HepG2 (cell line): ENCODE results near the gene IP6K3. TPM values are rescaled to one million over a fixed set of nuclear protein-coding genes. Genes with fewer than 3 reads are reported as not detected.

Experiments
- GATAD1 ChIP-seq: IDR thresholded peaks from 2 replicates; pipeline ENCODE4 v1.6.1; 2016; ENCODE audit warnings: missing genetic modification reagents, missing compliant biosample characterization
- HNF4A ChIP-seq: sonication (generic); formaldehyde crosslinking; IDR thresholded peaks from 2 replicates; pipeline ENCODE4 v1.4.0; 2020; ENCODE audit warnings: missing genetic modification reagents
- HNF4G ChIP-seq, 2 experiments: sonication (generic) in 1 of 2; formaldehyde crosslinking in 1 of 2; IDR thresholded peaks; 2 replicates each; pipeline versions ENCODE4 v1.4.0 to v1.6.1; 2011 to 2020; ENCODE audit warnings: borderline replicate concordance in 2 of 2, low read depth in 2 of 2, mild to moderate bottlenecking in 2 of 2, low read length in 1 of 2, missing genetic modification reagents in 1 of 2, moderate library complexity in 1 of 2
- KLF15 ChIP-seq: sonication (generic); formaldehyde crosslinking; IDR thresholded peaks from 2 replicates; pipeline ENCODE4 v1.8.1; 2023; ENCODE audit warnings: borderline replicate concordance, mild to moderate bottlenecking, inconsistent platforms, missing genetic modification reagents, mixed read lengths
- MIXL1 ChIP-seq: IDR thresholded peaks from 2 replicates; pipeline ENCODE4 v1.6.1; 2016
- MZF1 ChIP-seq: sonication (generic); formaldehyde crosslinking; IDR thresholded peaks from 2 replicates; pipeline ENCODE4 v1.8.1; 2023; ENCODE audit warnings: mild to moderate bottlenecking, missing genetic modification reagents, borderline replicate concordance
- NAIF1 ChIP-seq: sonication (generic); formaldehyde crosslinking; IDR thresholded peaks from 2 replicates; pipeline ENCODE4 v1.5.0; 2020; ENCODE audit warnings: mild to moderate bottlenecking, missing genetic modification reagents, borderline replicate concordance
- NR2C2 ChIP-seq: sonication (generic); formaldehyde crosslinking; IDR thresholded peaks from 2 replicates; pipeline ENCODE4 v1.4.0; 2020; ENCODE audit warnings: missing genetic modification reagents, mild to moderate bottlenecking, moderate library complexity, borderline replicate concordance
- PAXIP1 ChIP-seq: sonication (generic); formaldehyde crosslinking; conservative IDR thresholded peaks from 2 replicates; pipeline ENCODE4 v1.4.0; 2020; ENCODE audit warnings: mild to moderate bottlenecking, missing genetic modification reagents, moderate library complexity
- PITX1 ChIP-seq: sonication (generic); formaldehyde crosslinking; IDR thresholded peaks from 2 replicates; pipeline ENCODE4 v1.5.1; 2020; ENCODE audit warnings: mild to moderate bottlenecking, missing genetic modification reagents
- SALL1 ChIP-seq: sonication (generic); formaldehyde crosslinking; IDR thresholded peaks from 2 replicates; pipeline ENCODE4 v1.8.0; 2022; ENCODE audit warnings: mild to moderate bottlenecking, missing genetic modification reagents
- ZFP37 ChIP-seq: sonication (generic); formaldehyde crosslinking; IDR thresholded peaks from 2 replicates; pipeline ENCODE4 v1.4.0; 2020; ENCODE audit warnings: missing genetic modification reagents, borderline replicate concordance
- ZNF235 ChIP-seq: sonication (generic); formaldehyde crosslinking; IDR thresholded peaks from 2 replicates; pipeline ENCODE4 v1.8.1; 2023; ENCODE audit warnings: mild to moderate bottlenecking, missing genetic modification reagents, borderline replicate concordance
- ZNF281 ChIP-seq: sonication (generic); formaldehyde crosslinking; IDR thresholded peaks from 2 replicates; pipeline ENCODE4 v1.4.0; 2020; ENCODE audit warnings: missing genetic modification reagents, borderline replicate concordance
- ZNF282 ChIP-seq: fragments of 450-650 bp; IDR thresholded peaks from 2 replicates; pipeline ENCODE4 v1.6.1; 2018; ENCODE audit not compliant: partially characterized antibody
- ZNF777 ChIP-seq: sonication (generic); formaldehyde crosslinking; IDR thresholded peaks from 2 replicates; pipeline ENCODE4 v1.4.0; 2020; ENCODE audit warnings: missing genetic modification reagents
- polyA plus RNA-seq, 8 experiments: library from polyadenylated mRNA; depleted of rRNA in 3 of 8; stranded (reverse) in 7 of 8; unstranded in 1 of 8; fragments of >200 nt; fragmentation: Illumina TruSeq in 4 of 8; extraction: Trizol in 4 of 8; gene quantifications; 2 replicates each; pipeline versions ENCODE4 v1.2.1 to v1.2.3, GENCODE V29; 2011 to 2016; ENCODE audit warnings: low read depth in 4 of 8, missing spikeins in 1 of 8, mixed read lengths in 1 of 8; ENCODE audit not compliant: insufficient read depth in 1 of 8
- total RNA-seq, 5 experiments: library from RNA; depleted of rRNA; stranded (reverse); fragments of >200 nt; fragmentation: Illumina TruSeq; extraction: Trizol; gene quantifications; 2 replicates each; pipeline ENCODE4 v1.2.3, GENCODE V29; 2016; ENCODE audit warnings: low read depth in 1 of 5
- TF ChIP-seq, protein P1 (sequence below): sonication (generic); formaldehyde crosslinking; IDR thresholded peaks from 2 replicates; pipeline ENCODE4 v1.4.0; 2020; ENCODE audit warnings: low read depth, missing genetic modification reagents

IP6K3 gene
- total and polyA plus RNA-seq, 2 of the 13 experiments (the other 11 are each of a cell fraction or from before 2014, with no cell fraction given) = 0.11 to 0.18 TPM

- TF ChIP-seq PAXIP1 (CRISPR knock-in tag) (peak; percentile 64), ZFP37 (CRISPR knock-in tag) (no peak), HNF4A (CRISPR knock-in tag) (peak; percentile 78), ZNF282 (no peak), MIXL1 (peak; percentile 24; the same call in 1 of the 2 replicates), KLF15 (CRISPR knock-in tag) (no peak), GATAD1 (CRISPR knock-in tag) (no peak), HNF4G (IDR thresholded peaks at IDR 0.05; ENCODE audit: borderline replicate concordance, low read depth, low read length) (peak; percentile 61), HNF4G (CRISPR knock-in tag; IDR thresholded peaks at IDR 0.05; ENCODE audit: borderline replicate concordance, low read depth) (no peak), ZNF235 (CRISPR knock-in tag) (no peak), ZNF281 (CRISPR knock-in tag) (peak; percentile 85; the same call in 1 of the 2 replicates), ZNF777 (CRISPR knock-in tag) (no peak), NAIF1 (CRISPR knock-in tag) (no peak), PITX1 (CRISPR knock-in tag) (peak; percentile 24; the same call in 1 of the 2 replicates), MZF1 (no peak), NR2C2 (CRISPR knock-in tag) (peak; percentile 25; the same call in 1 of the 2 replicates), SALL1 (CRISPR knock-in tag) (peak; percentile 54)
- TF ChIP-seq, protein P1, sequence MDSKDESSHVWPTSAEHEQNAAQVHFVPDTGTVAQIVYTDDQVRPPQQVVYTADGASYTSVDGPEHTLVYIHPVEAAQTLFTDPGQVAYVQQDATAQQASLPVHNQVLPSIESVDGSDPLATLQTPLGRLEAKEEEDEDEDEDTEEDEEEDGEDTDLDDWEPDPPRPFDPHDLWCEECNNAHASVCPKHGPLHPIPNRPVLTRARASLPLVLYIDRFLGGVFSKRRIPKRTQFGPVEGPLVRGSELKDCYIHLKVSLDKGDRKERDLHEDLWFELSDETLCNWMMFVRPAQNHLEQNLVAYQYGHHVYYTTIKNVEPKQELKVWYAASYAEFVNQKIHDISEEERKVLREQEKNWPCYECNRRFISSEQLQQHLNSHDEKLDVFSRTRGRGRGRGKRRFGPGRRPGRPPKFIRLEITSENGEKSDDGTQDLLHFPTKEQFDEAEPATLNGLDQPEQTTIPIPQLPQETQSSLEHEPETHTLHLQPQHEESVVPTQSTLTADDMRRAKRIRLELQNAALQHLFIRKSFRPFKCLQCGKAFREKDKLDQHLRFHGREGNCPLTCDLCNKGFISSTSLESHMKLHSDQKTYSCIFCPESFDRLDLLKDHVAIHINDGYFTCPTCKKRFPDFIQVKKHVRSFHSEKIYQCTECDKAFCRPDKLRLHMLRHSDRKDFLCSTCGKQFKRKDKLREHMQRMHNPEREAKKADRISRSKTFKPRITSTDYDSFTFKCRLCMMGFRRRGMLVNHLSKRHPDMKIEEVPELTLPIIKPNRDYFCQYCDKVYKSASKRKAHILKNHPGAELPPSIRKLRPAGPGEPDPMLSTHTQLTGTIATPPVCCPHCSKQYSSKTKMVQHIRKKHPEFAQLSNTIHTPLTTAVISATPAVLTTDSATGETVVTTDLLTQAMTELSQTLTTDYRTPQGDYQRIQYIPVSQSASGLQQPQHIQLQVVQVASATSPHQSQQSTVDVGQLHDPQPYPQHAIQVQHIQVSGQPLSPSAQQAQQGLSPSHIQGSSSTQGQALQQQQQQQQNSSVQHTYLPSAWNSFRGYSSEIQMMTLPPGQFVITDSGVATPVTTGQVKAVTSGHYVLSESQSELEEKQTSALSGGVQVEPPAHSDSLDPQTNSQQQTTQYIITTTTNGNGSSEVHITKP = no peak
Observed at GRCh38 chr6:33794910-33795623, 48.4 kb upstream of the IP6K3 start (continued).
